ENCODE results near the gene BEX3.
"Not testable (repeated sequence)": the region's sequence is repeated elsewhere in the genome, so short reads cannot be mapped to it uniquely, and the experiment has no call there.

Gene BEX3

GRCh38 chrX:103376118-103376978 lies at the start of gene BEX3:
Gene BEX3 (plus strand): TSS chrX:103376538. CDS start chrX:103377522, 984 bp downstream.
- no peak for DNase-seq

- no peak for DNase-seq
Observed at GRCh38 chrX:103329991-103330390, 46.3 kb upstream of the BEX3 start, which contains the start of gene TCEAL7. Gene TCEAL7 (plus strand): TSS chrX:103330239. CDS start chrX:103331404, 1,165 bp downstream.

- no peak for DNase-seq
Observed at GRCh38 chrX:103330681-103331288, 45.6 kb upstream of the BEX3 start.

- DNase-seq: no peak
Observed at GRCh38 chrX:103338663-103339062, 37.7 kb upstream of the BEX3 start.

GRCh38 chrX:103343105-103343504 lies 33.2 kb upstream of the BEX3 start:
- DNase-seq: no peak

- no peak for DNase-seq
Observed at GRCh38 chrX:103344606-103345005, 31.7 kb upstream of the BEX3 start.

GRCh38 chrX:103347682-103348397 lies 28.5 kb upstream of the BEX3 start:
- no peak for DNase-seq

- no peak for DNase-seq
Observed at GRCh38 chrX:103356130-103356798, 20.1 kb upstream of the BEX3 start, which contains the start of gene TCEAL9. Gene TCEAL9 (plus strand): TSS chrX:103356506. CDS start chrX:103357685, 1,179 bp downstream.

GRCh38 chrX:103356858-103357257 lies 19.5 kb upstream of the BEX3 start:
- no peak for DNase-seq

- no peak for DNase-seq
Observed at GRCh38 chrX:103357871-103358270, 18.5 kb upstream of the BEX3 start.

- DNase-seq: not testable (repeated sequence)
Observed at GRCh38 chrX:103359605-103360004, 16.7 kb upstream of the BEX3 start.

- DNase-seq: no peak
Observed at GRCh38 chrX:103360092-103360491, 16.2 kb upstream of the BEX3 start.

GRCh38 chrX:103360916-103361315 lies 15.4 kb upstream of the BEX3 start:
- DNase-seq: no peak

- no peak for DNase-seq
Observed at GRCh38 chrX:103361798-103362197, 14.5 kb upstream of the BEX3 start.

GRCh38 chrX:103362474-103362873 lies 13.9 kb upstream of the BEX3 start:
- no peak for DNase-seq

- no peak for DNase-seq
Observed at GRCh38 chrX:103363046-103363445, 13.3 kb upstream of the BEX3 start.

- no peak for DNase-seq
Observed at GRCh38 chrX:103367502-103367901, 8.8 kb upstream of the BEX3 start.

- no peak for DNase-seq
Observed at GRCh38 chrX:103369479-103369878, 6.9 kb upstream of the BEX3 start.

GRCh38 chrX:103372886-103373285 lies 3.5 kb upstream of the BEX3 start:
- no peak for DNase-seq

GRCh38 chrX:103373581-103373980 lies 2.8 kb upstream of the BEX3 start:
- DNase-seq: no peak

GRCh38 chrX:103376979-103377324 lies 614 bp downstream of the BEX3 start:
- DNase-seq: no peak

GRCh38 chrX:103378990-103379389 lies 2.7 kb downstream of the BEX3 start:
- DNase-seq: no peak

- DNase-seq: no peak
Observed at GRCh38 chrX:103382877-103383276, 6.5 kb downstream of the BEX3 start.
